Keratinocyte (primary cell): ENCODE results near the gene LRRC10B. TPM values are rescaled to one million over a fixed set of nuclear protein-coding genes. Genes with fewer than 3 reads are reported as not detected.

Source experiments
- DNase-seq: peaks from one replicate; pipeline ENCODE4 v3.0.0-alpha.2; 2011; ENCODE audit warnings: low read depth, missing footprints, low spot score
- FAIRE-seq: peaks from 2 replicates; lab custom pipeline; 2011; peaks lifted over from hg19 to GRCh38; lab: Jason Lieb, UNC
- H2AFZ ChIP-seq: 2 replicates; pipeline ENCODE4 v1.6.0; 2012; ENCODE audit warnings: low read length, control low read depth, inconsistent platforms; ENCODE audit not compliant: control insufficient read depth
- H3K27ac ChIP-seq: 2 replicates; pipeline ENCODE4 v1.5.1; 2011; ENCODE audit warnings: low read length; ENCODE audit not compliant: control insufficient read depth, insufficient read depth
- H3K27me3 ChIP-seq: 3 replicates; pipeline ENCODE4 v1.6.0; 2011; ENCODE audit warnings: low read length; ENCODE audit not compliant: control insufficient read depth, insufficient read depth; ENCODE audit errors: extremely low read depth
- H3K36me3 ChIP-seq, 2 experiments: 2 replicates in 1 of 2; 3 replicates in 1 of 2; pipeline ENCODE4 v1.5.1; 2011; ENCODE audit warnings: low read length in 2 of 2, mild to moderate bottlenecking in 1 of 2; ENCODE audit not compliant: control insufficient read depth in 2 of 2, insufficient read depth in 2 of 2; ENCODE audit errors: extremely low read depth in 1 of 2
- H3K4me1 ChIP-seq: 3 replicates; pipeline ENCODE4 v1.5.1; 2011; ENCODE audit warnings: low read length; ENCODE audit not compliant: control insufficient read depth, insufficient read depth; ENCODE audit errors: extremely low read depth
- H3K4me2 ChIP-seq: 3 replicates; pipeline ENCODE4 v1.6.0; 2011; ENCODE audit warnings: low read depth, low read length; ENCODE audit not compliant: control insufficient read depth, insufficient read depth; ENCODE audit errors: extremely low read depth
- H3K4me3 ChIP-seq, 3 experiments: fragments of 200-600 bp in 1 of 3; sonication (generic) in 1 of 3; 2 replicates in 2 of 3; 3 replicates in 1 of 3; pipeline ENCODE4 v1.5.1; 2011 to 2016; ENCODE audit warnings: low read length in 3 of 3, mild to moderate bottlenecking in 3 of 3, control low read depth in 2 of 3, inconsistent platforms in 1 of 3, low read depth in 1 of 3, mixed read lengths in 1 of 3, mixed run types in 1 of 3, moderate library complexity in 1 of 3; ENCODE audit not compliant: control insufficient read depth in 2 of 3, insufficient read depth in 2 of 3; ENCODE audit errors: extremely low read depth in 1 of 3
- H3K79me2 ChIP-seq: 2 replicates; pipeline ENCODE4 v1.6.0; 2012; ENCODE audit warnings: low read length; ENCODE audit not compliant: control insufficient read depth, insufficient read depth
- H3K9ac ChIP-seq: 3 replicates; pipeline ENCODE4 v1.6.0; 2011; ENCODE audit warnings: low read length; ENCODE audit not compliant: control insufficient read depth, insufficient read depth; ENCODE audit errors: extremely low read depth
- H3K9me1 ChIP-seq: 3 replicates; pipeline ENCODE4 v1.6.0; 2011; ENCODE audit warnings: low read length; ENCODE audit not compliant: control insufficient read depth, insufficient read depth; ENCODE audit errors: extremely low read depth
- H3K9me3 ChIP-seq: 2 replicates; pipeline ENCODE4 v1.5.1; 2012; ENCODE audit warnings: low read depth, low read length; ENCODE audit not compliant: control insufficient read depth
- H4K20me1 ChIP-seq: 3 replicates; pipeline ENCODE4 v1.6.0; 2011; ENCODE audit warnings: low read length; ENCODE audit not compliant: control insufficient read depth, insufficient read depth; ENCODE audit errors: extremely low read depth
- EZH2 ChIP-seq: IDR thresholded peaks from one replicate; pipeline ENCODE4 v1.6.1; 2012; ENCODE audit warnings: inconsistent platforms, mild to moderate bottlenecking, low read length, moderate library complexity
- dilution Hi-C: fragments of 300-500 bp; cut with MboI; formaldehyde crosslinking; loops from one replicate; pipeline ENCODE4 v1.7.0; 2020; ENCODE audit warnings: low sequenced_read_pairs; ENCODE audit not compliant: extremely low pct_ligation_motif_present
- polyA plus RNA-seq, 5 experiments: library from polyadenylated mRNA; depleted of rRNA in 3 of 5; stranded (reverse) in 3 of 5; stranded (forward) in 1 of 5; unstranded in 1 of 5; fragments of >200 nt; gene quantifications; 1 replicate in 1 of 5; 2 replicates in 3 of 5; 3 replicates in 1 of 5; pipeline versions ENCODE4 v1.2.1 to v1.2.3, GENCODE V29; 2011 to 2012; ENCODE audit warnings: missing spikeins in 2 of 5, low read depth in 1 of 5, low replicate concordance in 1 of 5
- TF ChIP-seq, protein P1 (sequence below), 3 experiments: IDR thresholded peaks in 1 of 3; conservative IDR thresholded peaks in 1 of 3; optimal IDR thresholded peaks in 1 of 3; 2 replicates in 2 of 3; 3 replicates in 1 of 3; pipeline versions ENCODE3 to v1.5.1; 2011; ENCODE audit warnings: low read length in 3 of 3, mild to moderate bottlenecking in 3 of 3, moderate library complexity in 2 of 3, control low read depth in 1 of 3, inconsistent platforms in 1 of 3; ENCODE audit not compliant: insufficient read depth in 2 of 3; ENCODE audit errors: extremely low read depth in 1 of 3

The LRRC10B gene
- polyA plus RNA-seq, 1 donor (not counting 4 experiments of a cell fraction or from before 2014, with no cell fraction given), result not detected

DNA sequence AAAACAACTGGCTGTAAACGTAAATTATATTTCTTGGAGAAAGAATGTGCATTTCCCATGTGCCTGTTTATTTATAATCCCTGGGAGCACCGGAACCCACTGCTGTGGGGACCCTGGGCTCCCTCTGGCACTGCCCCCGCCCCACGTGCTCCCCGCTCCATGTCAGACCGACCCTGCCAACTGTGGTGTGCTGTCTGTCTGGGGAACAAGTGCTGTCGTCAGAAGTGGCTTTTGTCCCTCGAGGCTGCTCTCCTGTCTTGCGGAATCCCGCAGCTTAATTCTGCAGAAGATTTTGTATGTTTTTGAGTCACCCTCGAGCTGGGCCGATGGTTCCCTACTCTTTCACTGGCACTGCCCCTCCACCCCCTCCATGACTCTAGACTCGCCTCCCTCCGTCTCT is 2.4 kb downstream of the LRRC10B start:
- Histone ChIP-seq H3K27ac (no peak overlapping the region), H3K4me1 (no peaks in the 10 kb centered on the region), H3K9ac (no peak overlapping the region), H3K4me3 (no peak overlapping the region), H3K27me3 (peaks cover 46% of the 10 kb centered on the region), H3K79me2 (no peaks in the 10 kb centered on the region), H3K4me2 (no peak overlapping the region), H2AFZ (no peak overlapping the region), H4K20me1 (no peaks in the 10 kb centered on the region), H3K9me1 (no peaks in the 10 kb centered on the region), H3K36me3 (no peaks in the 10 kb centered on the region), H3K9me3 (no peaks in the 10 kb centered on the region)
- TF ChIP-seq, protein P1, sequence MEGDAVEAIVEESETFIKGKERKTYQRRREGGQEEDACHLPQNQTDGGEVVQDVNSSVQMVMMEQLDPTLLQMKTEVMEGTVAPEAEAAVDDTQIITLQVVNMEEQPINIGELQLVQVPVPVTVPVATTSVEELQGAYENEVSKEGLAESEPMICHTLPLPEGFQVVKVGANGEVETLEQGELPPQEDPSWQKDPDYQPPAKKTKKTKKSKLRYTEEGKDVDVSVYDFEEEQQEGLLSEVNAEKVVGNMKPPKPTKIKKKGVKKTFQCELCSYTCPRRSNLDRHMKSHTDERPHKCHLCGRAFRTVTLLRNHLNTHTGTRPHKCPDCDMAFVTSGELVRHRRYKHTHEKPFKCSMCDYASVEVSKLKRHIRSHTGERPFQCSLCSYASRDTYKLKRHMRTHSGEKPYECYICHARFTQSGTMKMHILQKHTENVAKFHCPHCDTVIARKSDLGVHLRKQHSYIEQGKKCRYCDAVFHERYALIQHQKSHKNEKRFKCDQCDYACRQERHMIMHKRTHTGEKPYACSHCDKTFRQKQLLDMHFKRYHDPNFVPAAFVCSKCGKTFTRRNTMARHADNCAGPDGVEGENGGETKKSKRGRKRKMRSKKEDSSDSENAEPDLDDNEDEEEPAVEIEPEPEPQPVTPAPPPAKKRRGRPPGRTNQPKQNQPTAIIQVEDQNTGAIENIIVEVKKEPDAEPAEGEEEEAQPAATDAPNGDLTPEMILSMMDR (optimal IDR thresholded peaks at IDR 0.05 in 1 of 3, IDR thresholded peaks at IDR 0.05 in 1 of 3, conservative IDR thresholded peaks at IDR 0.05 in 1 of 3; ENCODE audit: extremely low read depth in 1 of 3, insufficient read depth in 2 of 3, low read length in 3 of 3), result no peak
- no peak for TF ChIP-seq EZH2
- FAIRE-seq, result no peak
- DNase-seq, result no peak
- dilution Hi-C loops, result no loop called here

DNA sequence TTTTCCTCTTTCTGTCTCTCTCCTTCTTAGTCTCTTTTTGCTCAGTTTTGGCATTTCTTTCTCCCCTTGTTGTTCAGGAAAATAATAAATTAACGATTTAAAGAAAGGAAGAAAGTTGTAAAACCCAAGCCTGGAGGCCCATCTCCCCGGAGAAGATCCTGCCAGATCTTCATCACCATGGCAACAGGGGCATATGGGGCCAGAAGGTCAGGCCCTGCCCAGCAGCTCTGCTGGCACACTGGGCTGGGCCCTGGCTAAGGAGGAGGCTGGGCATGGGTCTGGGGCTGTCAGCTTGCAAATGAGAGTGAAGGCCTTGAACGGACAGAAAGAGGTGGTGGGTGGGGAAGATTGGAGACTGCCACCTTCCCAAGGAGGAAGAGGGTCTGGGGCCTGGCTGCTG is 2.8 kb downstream of the LRRC10B start:
- Histone ChIP-seq H4K20me1 (no peaks in the 10 kb centered on the region), H3K4me3 (no peak overlapping the region), H3K36me3 (no peaks in the 10 kb centered on the region), H3K9me1 (no peaks in the 10 kb centered on the region), H3K9ac (no peak overlapping the region), H3K4me2 (no peak overlapping the region), H2AFZ (no peak overlapping the region), H3K4me1 (no peaks in the 10 kb centered on the region), H3K79me2 (no peaks in the 10 kb centered on the region), H3K27me3 (peaks cover 42% of the 10 kb centered on the region), H3K9me3 (no peaks in the 10 kb centered on the region), H3K27ac (no peak overlapping the region)
- DNase-seq (no peak), FAIRE-seq (no peak)
- dilution Hi-C loops, result no loop called here
- TF ChIP-seq, protein P1 (optimal IDR thresholded peaks at IDR 0.05 in 1 of 3, IDR thresholded peaks at IDR 0.05 in 1 of 3, conservative IDR thresholded peaks at IDR 0.05 in 1 of 3; ENCODE audit: extremely low read depth in 1 of 3, insufficient read depth in 2 of 3, low read length in 3 of 3), result no peak
- TF ChIP-seq EZH2, result no peak
